ENCODE data around the gene PCCA.

PCCA gene

DNA sequence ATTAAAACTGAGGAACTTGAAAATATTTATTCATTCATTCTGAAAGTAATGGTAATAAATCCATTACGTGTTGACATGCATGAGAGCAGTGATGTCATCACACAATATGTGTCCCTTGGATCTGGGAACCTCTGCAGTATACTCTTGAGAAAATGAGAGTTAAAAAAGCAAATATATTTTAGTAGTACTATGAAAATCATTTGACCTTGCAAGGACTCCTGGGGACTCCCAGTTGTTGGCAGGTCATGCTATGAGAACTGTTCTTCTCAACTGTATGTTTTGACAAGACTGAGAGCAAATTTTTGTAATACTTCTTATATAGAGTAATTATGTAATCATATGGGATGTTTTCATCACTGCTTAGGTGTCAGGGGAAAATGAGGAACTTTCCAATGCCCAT, 249.4 kb downstream of the PCCA start:
- H3K4me3 ChIP-seq (ENCODE audit: insufficient read depth, low read length, poor library complexity, severe bottlenecking) = no peak overlapping the region
- H3K9me3 ChIP-seq (ENCODE audit: insufficient read depth, low read length) = peaks cover 2% of the 10 kb centered on the region; the same call in 1 of the 2 replicates
- no peak overlapping the region for H2AFZ ChIP-seq (ENCODE audit: low read depth, low read length, severe bottlenecking)
- TF ChIP-seq EZH2phosphoT487 (conservative IDR thresholded peaks at IDR 0.05; ENCODE audit: low read length) = no peak
- TF ChIP-seq CTCF (IDR thresholded peaks at IDR 0.05; ENCODE audit: insufficient read depth, low read length, poor library complexity, severe bottlenecking) = no peak
- H3K9me2 ChIP-seq (replicated peaks; ENCODE audit: insufficient read depth, low read length) = no peaks in the 10 kb centered on the region
- no peaks in the 10 kb centered on the region for H3K79me2 ChIP-seq (ENCODE audit: insufficient read depth, low read length)
- H3K36me3 ChIP-seq (ENCODE audit: low read length) = no peaks in the 10 kb centered on the region
- no peaks in the 10 kb centered on the region for H3F3A ChIP-seq (ENCODE audit: insufficient read depth)
- no peak overlapping the region for H3K27ac ChIP-seq (ENCODE audit: low read depth, low read length)
- no peaks in the 10 kb centered on the region for H3K27me3 ChIP-seq (ENCODE audit: low read length)
- H3K4me2 ChIP-seq (ENCODE audit: low read depth, low read length, poor library complexity, severe bottlenecking) = no peak overlapping the region
- H3K9ac ChIP-seq (ENCODE audit: low read length) = no peak overlapping the region
- no peaks in the 10 kb centered on the region for H4K20me1 ChIP-seq (ENCODE audit: low read depth, low read length)

DNA sequence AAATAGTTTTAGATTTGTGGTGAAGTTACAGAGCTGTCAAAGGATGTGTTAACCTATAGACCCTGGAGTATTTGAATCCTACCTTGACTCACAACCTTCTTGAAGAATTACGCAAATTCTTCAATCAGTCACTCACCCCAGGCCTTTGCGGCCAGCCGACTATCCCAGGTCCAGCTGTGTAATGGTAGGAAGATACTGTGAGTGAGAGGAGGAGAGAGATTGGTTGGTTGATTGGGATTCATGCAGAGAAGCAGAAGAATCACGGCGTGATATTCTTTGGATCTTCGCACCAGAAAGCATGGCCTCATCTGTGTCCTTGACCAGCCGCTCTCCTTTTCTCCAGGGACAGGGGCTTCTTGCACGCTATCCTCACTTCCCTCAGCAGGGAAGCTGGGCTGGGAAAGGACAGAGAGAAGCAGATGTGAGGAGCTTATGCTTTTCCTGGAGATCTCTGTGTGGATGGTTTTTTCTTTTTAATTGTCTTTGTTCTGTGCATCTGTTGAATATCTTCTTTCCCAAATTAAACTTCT, 250.6 kb downstream of the PCCA start:
- Histone ChIP-seq H3K4me3 (ENCODE audit: insufficient read depth, low read length, poor library complexity, severe bottlenecking) (no peak overlapping the region), H3K4me2 (ENCODE audit: low read depth, low read length, poor library complexity, severe bottlenecking) (no peak overlapping the region), H3K27me3 (ENCODE audit: low read length) (no peaks in the 10 kb centered on the region), H3K27ac (ENCODE audit: low read depth, low read length) (no peak overlapping the region), H4K20me1 (ENCODE audit: low read depth, low read length) (no peaks in the 10 kb centered on the region), H3K9me3 (ENCODE audit: insufficient read depth, low read length) (peaks cover 2% of the 10 kb centered on the region; the same call in 1 of the 2 replicates), H3K9ac (ENCODE audit: low read length) (no peak overlapping the region), H3K79me2 (ENCODE audit: insufficient read depth, low read length) (no peaks in the 10 kb centered on the region), H3K36me3 (ENCODE audit: low read length) (no peaks in the 10 kb centered on the region), H3F3A (ENCODE audit: insufficient read depth) (no peaks in the 10 kb centered on the region), H2AFZ (ENCODE audit: low read depth, low read length, severe bottlenecking) (no peak overlapping the region), H3K9me2 (replicated peaks; ENCODE audit: insufficient read depth, low read length) (no peaks in the 10 kb centered on the region)
- TF ChIP-seq EZH2phosphoT487 (conservative IDR thresholded peaks at IDR 0.05; ENCODE audit: low read length) (no peak), CTCF (IDR thresholded peaks at IDR 0.05; ENCODE audit: insufficient read depth, low read length, poor library complexity, severe bottlenecking) (no peak)

GRCh38 chr13:100340865-100341264, 252.0 kb downstream of the PCCA start:
- Histone ChIP-seq H3K27me3 (ENCODE audit: low read length) (no peaks in the 10 kb centered on the region), H2AFZ (ENCODE audit: low read depth, low read length, severe bottlenecking) (no peak overlapping the region), H3K9ac (ENCODE audit: low read length) (no peak overlapping the region), H3K4me2 (ENCODE audit: low read depth, low read length, poor library complexity, severe bottlenecking) (no peak overlapping the region), H3K36me3 (ENCODE audit: low read length) (no peaks in the 10 kb centered on the region), H3K79me2 (ENCODE audit: insufficient read depth, low read length) (no peaks in the 10 kb centered on the region), H3K27ac (ENCODE audit: low read depth, low read length) (no peak overlapping the region), H4K20me1 (ENCODE audit: low read depth, low read length) (no peaks in the 10 kb centered on the region), H3K9me3 (ENCODE audit: insufficient read depth, low read length) (no peaks in the 10 kb centered on the region), H3F3A (ENCODE audit: insufficient read depth) (no peaks in the 10 kb centered on the region), H3K9me2 (replicated peaks; ENCODE audit: insufficient read depth, low read length) (no peaks in the 10 kb centered on the region), H3K4me3 (ENCODE audit: insufficient read depth, low read length, poor library complexity, severe bottlenecking) (no peak overlapping the region)
- TF ChIP-seq EZH2phosphoT487 (conservative IDR thresholded peaks at IDR 0.05; ENCODE audit: low read length) (no peak), CTCF (IDR thresholded peaks at IDR 0.05; ENCODE audit: insufficient read depth, low read length, poor library complexity, severe bottlenecking) (no peak)
